Rectal smooth muscle tissue (tissue), 1 donor: Measurements from ENCODE around the gene RNASE7.

Source experiments
- H3K27ac ChIP-seq: one replicate; pipeline ENCODE4 v1.7.0; 2013; ENCODE audit warnings: low read depth, low read length, inconsistent platforms
- H3K27me3 ChIP-seq: one replicate; pipeline ENCODE4 v1.7.0; 2013; ENCODE audit warnings: low read length; ENCODE audit not compliant: control insufficient read depth, insufficient read depth
- H3K36me3 ChIP-seq: one replicate; pipeline ENCODE4 v1.7.0; 2013; ENCODE audit warnings: low read length; ENCODE audit not compliant: control insufficient read depth, insufficient read depth
- H3K4me1 ChIP-seq: one replicate; pipeline ENCODE4 v1.7.0; 2013; ENCODE audit warnings: low read length; ENCODE audit not compliant: control insufficient read depth, insufficient read depth
- H3K4me3 ChIP-seq: one replicate; pipeline ENCODE4 v1.7.0; 2013; ENCODE audit warnings: low read length
- H3K9ac ChIP-seq: one replicate; pipeline ENCODE4 v1.7.0; 2013; ENCODE audit warnings: low read length

The RNASE7 gene

DNA sequence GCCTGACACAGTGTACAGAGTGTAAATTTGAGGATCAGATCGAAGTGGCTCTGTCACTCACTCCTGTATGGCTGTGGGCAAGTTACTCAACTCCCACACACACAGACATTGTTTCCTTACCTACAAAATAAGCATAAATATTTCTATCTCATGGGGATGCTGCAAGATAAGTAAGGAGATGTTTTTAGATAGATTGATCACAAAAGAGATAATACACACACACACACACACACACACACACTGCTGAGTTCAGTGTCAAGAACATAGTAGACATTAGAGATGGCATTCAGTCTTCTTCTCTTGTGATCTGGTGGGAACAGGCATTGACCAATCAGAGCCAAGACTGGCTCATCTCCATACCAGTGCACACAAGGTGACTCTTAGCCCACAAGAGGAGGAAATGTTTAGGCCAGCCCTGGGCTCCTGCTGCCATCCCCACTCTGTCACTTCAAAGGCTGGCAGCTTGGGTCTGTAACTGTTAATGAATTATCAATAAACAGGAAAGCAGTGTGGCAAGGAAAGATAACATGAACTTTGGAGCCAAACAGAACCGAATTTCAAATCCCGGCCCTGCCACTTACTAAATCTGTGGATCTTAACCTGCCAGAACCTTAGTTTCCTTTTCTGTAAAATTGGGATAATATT, 12.1 kb downstream of the RNASE7 start:
- H3K27me3 ChIP-seq: no peaks in the 10 kb centered on the region
- no peak overlapping the region for H3K9ac ChIP-seq
- no peak overlapping the region for H3K27ac ChIP-seq
- H3K4me1 ChIP-seq: no peaks in the 10 kb centered on the region
- no peak overlapping the region for H3K4me3 ChIP-seq
- no peaks in the 10 kb centered on the region for H3K36me3 ChIP-seq

DNA sequence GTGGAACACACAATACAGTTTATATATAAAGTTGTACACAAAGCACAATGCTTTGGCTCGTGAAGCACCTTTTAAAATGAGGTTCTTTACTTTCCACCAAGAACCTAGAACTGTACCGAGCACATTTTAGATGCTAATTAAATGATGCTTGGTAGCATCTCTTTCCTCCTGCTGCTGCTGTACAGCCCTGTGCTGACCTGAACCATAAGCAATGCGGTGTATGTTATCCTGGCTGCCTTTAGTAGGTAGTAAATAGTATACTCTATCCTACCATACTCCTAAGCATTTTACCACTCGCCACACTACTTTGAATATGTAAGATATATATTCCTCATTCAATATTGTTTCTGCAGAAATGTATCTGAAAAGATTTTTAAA, 12.6 kb downstream of the RNASE7 start:
- H3K4me3 ChIP-seq: no peak overlapping the region
- no peaks in the 10 kb centered on the region for H3K36me3 ChIP-seq
- no peaks in the 10 kb centered on the region for H3K27me3 ChIP-seq
- no peak overlapping the region for H3K9ac ChIP-seq
- no peak overlapping the region for H3K27ac ChIP-seq
- no peaks in the 10 kb centered on the region for H3K4me1 ChIP-seq

GRCh38 chr14:21055432-21056117, 13.4 kb downstream of the RNASE7 start:
- Histone ChIP-seq H3K36me3 (no peaks in the 10 kb centered on the region), H3K27me3 (no peaks in the 10 kb centered on the region), H3K4me1 (no peaks in the 10 kb centered on the region), H3K4me3 (no peak overlapping the region), H3K9ac (no peak overlapping the region), H3K27ac (no peak overlapping the region)

- H3K27me3 ChIP-seq: no peaks in the 10 kb centered on the region
- no peak overlapping the region for H3K4me3 ChIP-seq
- H3K27ac ChIP-seq: no peak overlapping the region
- no peaks in the 10 kb centered on the region for H3K4me1 ChIP-seq
- no peaks in the 10 kb centered on the region for H3K36me3 ChIP-seq
- no peak overlapping the region for H3K9ac ChIP-seq
Observed at GRCh38 chr14:21056520-21057163, 14.5 kb downstream of the RNASE7 start.

- H3K4me1 ChIP-seq: peaks cover 1% of the 10 kb centered on the region
- no peak within 1 kb of the TSS for H3K9ac ChIP-seq
- H3K27me3 ChIP-seq: no peaks in the 10 kb centered on the region
- H3K4me3 ChIP-seq: no peak within 1 kb of the TSS
- H3K36me3 ChIP-seq: no peaks in the 10 kb centered on the region
- H3K27ac ChIP-seq: no peak within 1 kb of the TSS
Observed at GRCh38 chr14:21057803-21058675, 15.9 kb downstream of the RNASE7 start, which contains the start of gene RNASE8. RNASE8 (plus strand) TSS chr14:21057822; CDS start chr14:21057893, 71 bp downstream.

- Histone ChIP-seq H3K9ac (no peak overlapping the region), H3K36me3 (no peaks in the 10 kb centered on the region), H3K27me3 (no peaks in the 10 kb centered on the region), H3K4me3 (no peak overlapping the region), H3K27ac (no peak overlapping the region), H3K4me1 (peaks cover 2% of the 10 kb centered on the region)
Observed at GRCh38 chr14:21058903-21059302, 16.7 kb downstream of the RNASE7 start.

DNA sequence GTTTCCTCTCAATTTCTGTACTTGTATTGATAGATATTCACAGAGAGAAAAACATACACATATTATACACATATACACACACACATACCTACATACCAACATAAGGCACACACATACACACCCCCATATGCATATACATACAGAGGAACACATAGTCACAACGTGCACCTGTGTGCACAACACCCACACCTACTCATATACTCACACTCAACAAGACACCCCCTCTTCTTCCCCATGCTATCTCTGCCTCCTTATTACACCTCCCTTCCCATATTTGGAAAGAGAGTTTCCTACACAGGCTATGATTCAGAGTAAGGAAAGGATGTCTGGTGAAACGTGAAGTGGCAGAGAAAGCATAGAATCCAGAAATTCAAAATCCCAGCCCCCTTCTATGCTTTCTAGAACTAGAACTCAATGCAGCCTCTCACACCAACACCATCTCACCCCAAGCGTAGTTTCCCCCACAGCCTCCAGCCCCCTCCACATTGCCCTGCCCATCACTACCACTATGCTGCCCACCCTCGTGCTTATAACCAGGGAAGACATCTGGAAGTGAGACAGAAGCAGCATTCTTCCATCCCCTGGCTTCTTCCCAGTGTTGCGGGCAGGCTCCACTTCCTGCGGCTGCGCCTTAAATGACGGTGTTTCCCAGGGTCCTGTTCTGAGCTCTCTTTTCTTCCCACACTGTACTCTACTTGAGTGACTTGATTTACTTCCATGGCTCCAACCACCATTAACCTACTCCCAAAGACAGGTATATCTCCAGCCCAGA, 17.9 kb downstream of the RNASE7 start:
- Histone ChIP-seq H3K36me3 (no peaks in the 10 kb centered on the region), H3K4me1 (peaks cover 2% of the 10 kb centered on the region), H3K27ac (no peak overlapping the region), H3K4me3 (peak overlapping the region; percentile 22), H3K9ac (no peak overlapping the region), H3K27me3 (no peaks in the 10 kb centered on the region)

GRCh38 chr14:21060614-21061346, 18.6 kb downstream of the RNASE7 start:
- Histone ChIP-seq H3K9ac (no peak overlapping the region), H3K4me3 (no peak overlapping the region), H3K36me3 (no peaks in the 10 kb centered on the region), H3K27ac (no peak overlapping the region), H3K4me1 (peaks cover 2% of the 10 kb centered on the region), H3K27me3 (no peaks in the 10 kb centered on the region)

- Histone ChIP-seq H3K27ac (no peak overlapping the region), H3K9ac (no peak overlapping the region), H3K27me3 (no peaks in the 10 kb centered on the region), H3K36me3 (no peaks in the 10 kb centered on the region), H3K4me3 (no peak overlapping the region), H3K4me1 (peaks cover 2% of the 10 kb centered on the region)
Observed at GRCh38 chr14:21061347-21061668, 19.1 kb downstream of the RNASE7 start.

- Histone ChIP-seq H3K36me3 (no peaks in the 10 kb centered on the region), H3K27ac (no peak overlapping the region), H3K9ac (no peak overlapping the region), H3K4me1 (peaks cover 2% of the 10 kb centered on the region), H3K27me3 (no peaks in the 10 kb centered on the region), H3K4me3 (no peak overlapping the region)
Observed at GRCh38 chr14:21063479-21063878, 21.3 kb downstream of the RNASE7 start.

DNA sequence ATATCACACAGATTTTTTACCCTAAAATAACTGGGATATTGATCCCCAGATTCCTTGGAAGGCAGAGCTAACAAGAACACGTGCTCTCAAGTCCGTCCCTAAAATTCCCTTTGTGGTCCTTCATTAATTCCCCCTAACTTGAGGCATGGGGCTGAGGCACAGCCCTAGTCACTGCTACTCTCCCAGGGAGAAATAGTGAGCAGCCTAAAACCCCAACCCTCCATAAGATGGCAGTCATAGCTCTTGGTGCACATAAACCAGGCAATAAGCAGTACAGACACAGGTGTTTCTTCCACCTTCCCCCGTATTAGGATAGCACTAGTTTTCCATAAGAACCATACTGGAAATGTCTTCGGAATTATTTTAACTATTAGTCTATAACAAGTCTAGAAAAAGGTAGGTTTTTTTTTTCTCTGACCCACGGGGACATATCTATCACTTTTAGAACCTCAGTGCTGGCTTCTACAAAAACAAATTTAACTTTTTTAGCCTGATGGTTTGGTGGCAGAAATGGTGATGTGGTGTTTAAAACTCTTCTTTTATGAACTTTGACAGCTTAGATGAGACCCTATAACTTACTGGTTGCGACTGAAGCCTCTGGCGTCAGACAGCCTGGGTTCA, 24.8 kb downstream of the RNASE7 start:
- Histone ChIP-seq H3K9ac (no peak overlapping the region), H3K27ac (no peak overlapping the region), H3K27me3 (no peaks in the 10 kb centered on the region), H3K4me1 (peaks cover 18% of the 10 kb centered on the region), H3K36me3 (no peaks in the 10 kb centered on the region), H3K4me3 (no peak overlapping the region)
